Nephron progenitor cell (in vitro differentiated cells): Measurements from ENCODE around the gene CHI3L1.
A peak's percentile ranks its signal among the peaks of the same experiment; 100 is the strongest.

ENCODE experiments used
- DNase-seq: peaks from one replicate; pipeline ENCODE4 v3.0.0; 2021
- H3K27ac Mint-ChIP-seq: 2 replicates; pipeline ENCODE4 v1.8.0; 2021; ENCODE audit warnings: mild to moderate bottlenecking, moderate library complexity, mixed read lengths
- H3K27me3 Mint-ChIP-seq: 2 replicates; pipeline ENCODE4 v1.8.0; 2021; ENCODE audit warnings: mild to moderate bottlenecking, low read depth, mixed read lengths; ENCODE audit not compliant: poor library complexity
- H3K36me3 Mint-ChIP-seq: 2 replicates; pipeline ENCODE4 v1.8.0; 2021; ENCODE audit warnings: low read depth, mixed read lengths
- H3K4me1 Mint-ChIP-seq: 2 replicates; pipeline ENCODE4 v1.8.0; 2021; ENCODE audit warnings: mixed read lengths
- H3K4me3 Mint-ChIP-seq: 2 replicates; pipeline ENCODE4 v1.8.0; 2021; ENCODE audit warnings: mild to moderate bottlenecking, moderate library complexity, mixed read lengths
- H3K9me3 Mint-ChIP-seq: 2 replicates; pipeline ENCODE4 v1.8.0; 2021; ENCODE audit warnings: mild to moderate bottlenecking, moderate library complexity, mixed read lengths
- TF ChIP-seq, protein P1 (sequence below): fragments of 200-600 bp; sonication (generic); IDR thresholded peaks from 2 replicates; pipeline ENCODE4 v1.5.0; 2021; ENCODE audit warnings: antibody characterized with exemption

CHI3L1 gene

GRCh38 chr1:203182387-203182953 is 4.0 kb downstream of the CHI3L1 start:
- Mint-ChIP-seq H3K4me1 (peaks cover 47% of the 10 kb centered on the region), H3K27me3 (peaks cover 9% of the 10 kb centered on the region), H3K4me3 (no peak overlapping the region), H3K9me3 (no peaks in the 10 kb centered on the region), H3K27ac (no peak overlapping the region), H3K36me3 (no peaks in the 10 kb centered on the region)
- TF ChIP-seq, protein P1, sequence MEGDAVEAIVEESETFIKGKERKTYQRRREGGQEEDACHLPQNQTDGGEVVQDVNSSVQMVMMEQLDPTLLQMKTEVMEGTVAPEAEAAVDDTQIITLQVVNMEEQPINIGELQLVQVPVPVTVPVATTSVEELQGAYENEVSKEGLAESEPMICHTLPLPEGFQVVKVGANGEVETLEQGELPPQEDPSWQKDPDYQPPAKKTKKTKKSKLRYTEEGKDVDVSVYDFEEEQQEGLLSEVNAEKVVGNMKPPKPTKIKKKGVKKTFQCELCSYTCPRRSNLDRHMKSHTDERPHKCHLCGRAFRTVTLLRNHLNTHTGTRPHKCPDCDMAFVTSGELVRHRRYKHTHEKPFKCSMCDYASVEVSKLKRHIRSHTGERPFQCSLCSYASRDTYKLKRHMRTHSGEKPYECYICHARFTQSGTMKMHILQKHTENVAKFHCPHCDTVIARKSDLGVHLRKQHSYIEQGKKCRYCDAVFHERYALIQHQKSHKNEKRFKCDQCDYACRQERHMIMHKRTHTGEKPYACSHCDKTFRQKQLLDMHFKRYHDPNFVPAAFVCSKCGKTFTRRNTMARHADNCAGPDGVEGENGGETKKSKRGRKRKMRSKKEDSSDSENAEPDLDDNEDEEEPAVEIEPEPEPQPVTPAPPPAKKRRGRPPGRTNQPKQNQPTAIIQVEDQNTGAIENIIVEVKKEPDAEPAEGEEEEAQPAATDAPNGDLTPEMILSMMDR, result no peak
- DNase-seq, result no peak

GRCh38 chr1:203181586-203182386 is 4.7 kb downstream of the CHI3L1 start:
- H3K27me3 Mint-ChIP-seq, result peaks cover 9% of the 10 kb centered on the region
- no peaks in the 10 kb centered on the region for H3K36me3 Mint-ChIP-seq
- TF ChIP-seq, protein P1, result no peak
- H3K27ac Mint-ChIP-seq, result no peak overlapping the region
- no peak for DNase-seq
- H3K4me1 Mint-ChIP-seq, result peaks cover 47% of the 10 kb centered on the region
- no peak overlapping the region for H3K4me3 Mint-ChIP-seq
- H3K9me3 Mint-ChIP-seq, result no peaks in the 10 kb centered on the region

GRCh38 chr1:203180611-203181330 is 5.7 kb downstream of the CHI3L1 start:
- H3K27me3 Mint-ChIP-seq, result peaks cover 9% of the 10 kb centered on the region
- no peak overlapping the region for H3K4me3 Mint-ChIP-seq
- no peaks in the 10 kb centered on the region for H3K36me3 Mint-ChIP-seq
- DNase-seq, result no peak
- H3K4me1 Mint-ChIP-seq, result peaks cover 47% of the 10 kb centered on the region
- TF ChIP-seq, protein P1, result no peak
- H3K27ac Mint-ChIP-seq, result no peak overlapping the region
- no peaks in the 10 kb centered on the region for H3K9me3 Mint-ChIP-seq

DNA sequence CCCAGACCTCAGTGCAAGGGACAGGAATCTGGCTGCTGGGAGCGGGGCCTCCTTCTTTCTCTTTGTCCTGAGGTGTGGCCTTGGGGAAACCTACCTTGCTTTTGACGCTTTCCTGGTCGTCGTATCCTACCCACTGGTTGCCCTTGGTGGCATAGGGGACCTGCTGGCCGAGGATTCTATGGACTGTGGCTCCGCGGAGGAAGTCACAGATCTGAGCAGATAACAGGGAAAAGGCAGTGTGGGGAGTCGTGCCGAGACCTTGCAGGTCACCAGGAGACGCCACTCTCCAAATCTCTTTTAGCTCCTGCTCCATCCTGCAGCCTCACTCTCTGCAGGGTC is 6.9 kb downstream of the CHI3L1 start:
- no peak overlapping the region for H3K4me3 Mint-ChIP-seq
- H3K9me3 Mint-ChIP-seq, result no peaks in the 10 kb centered on the region
- peaks cover 41% of the 10 kb centered on the region for H3K4me1 Mint-ChIP-seq
- no peak overlapping the region for H3K27ac Mint-ChIP-seq
- H3K36me3 Mint-ChIP-seq, result no peaks in the 10 kb centered on the region
- no peak for DNase-seq
- H3K27me3 Mint-ChIP-seq, result peaks cover 9% of the 10 kb centered on the region
- TF ChIP-seq, protein P1, result no peak

DNA sequence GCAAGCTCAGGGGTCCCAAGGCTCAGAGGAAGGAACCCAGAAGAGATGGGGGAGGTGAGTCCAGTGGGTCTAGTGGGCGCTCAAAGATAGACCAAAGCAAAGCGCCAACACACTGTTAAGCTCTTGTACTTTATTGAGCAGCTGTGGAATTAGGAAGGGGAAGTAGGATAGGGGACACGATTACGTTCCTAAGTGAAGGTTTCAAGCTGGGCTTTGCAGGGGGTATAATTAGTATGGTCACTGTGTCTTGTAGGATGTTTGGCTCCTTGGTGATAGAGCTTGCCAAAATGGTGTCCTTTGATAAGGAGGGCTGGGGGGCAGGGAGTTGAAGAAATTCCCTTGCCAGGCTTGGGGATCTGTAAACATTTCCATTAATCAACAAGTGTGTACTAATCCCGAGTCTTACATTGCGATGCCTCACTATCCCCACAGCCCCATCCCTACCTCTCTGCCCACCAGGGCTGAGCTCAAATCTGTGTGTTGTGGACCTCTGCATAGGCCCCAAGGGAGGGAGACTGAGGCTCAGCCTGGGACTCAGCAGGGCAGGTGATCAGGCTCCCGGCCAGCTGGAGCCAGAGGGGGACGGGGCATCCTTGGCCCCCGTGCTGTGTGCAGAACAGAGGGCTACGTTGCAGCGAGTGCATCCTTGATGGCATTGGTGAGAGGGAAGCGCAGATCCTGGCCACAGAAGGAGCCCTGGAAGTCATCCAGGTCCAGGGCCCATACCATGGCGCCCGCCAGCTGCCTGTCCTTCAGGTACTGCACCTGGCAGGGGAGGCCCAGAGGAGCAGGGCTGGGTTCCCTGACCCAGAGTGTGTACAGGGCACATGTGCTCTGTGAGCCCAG is 7.5 kb downstream of the CHI3L1 start:
- Mint-ChIP-seq H3K27ac (peak overlapping the region; percentile 43), H3K9me3 (no peaks in the 10 kb centered on the region), H3K36me3 (no peaks in the 10 kb centered on the region), H3K27me3 (peaks cover 9% of the 10 kb centered on the region), H3K4me3 (no peak overlapping the region), H3K4me1 (peaks cover 44% of the 10 kb centered on the region)
- TF ChIP-seq, protein P1, result no peak
- DNase-seq, result no peak
